ENCODE data around the gene ZNF627. TPM values are rescaled to one million over a fixed set of nuclear protein-coding genes. Genes with fewer than 3 reads are reported as not detected.

The ZNF627 gene
- 20.8 and 25.8 TPM in 2 replicates for total RNA-seq

DNA sequence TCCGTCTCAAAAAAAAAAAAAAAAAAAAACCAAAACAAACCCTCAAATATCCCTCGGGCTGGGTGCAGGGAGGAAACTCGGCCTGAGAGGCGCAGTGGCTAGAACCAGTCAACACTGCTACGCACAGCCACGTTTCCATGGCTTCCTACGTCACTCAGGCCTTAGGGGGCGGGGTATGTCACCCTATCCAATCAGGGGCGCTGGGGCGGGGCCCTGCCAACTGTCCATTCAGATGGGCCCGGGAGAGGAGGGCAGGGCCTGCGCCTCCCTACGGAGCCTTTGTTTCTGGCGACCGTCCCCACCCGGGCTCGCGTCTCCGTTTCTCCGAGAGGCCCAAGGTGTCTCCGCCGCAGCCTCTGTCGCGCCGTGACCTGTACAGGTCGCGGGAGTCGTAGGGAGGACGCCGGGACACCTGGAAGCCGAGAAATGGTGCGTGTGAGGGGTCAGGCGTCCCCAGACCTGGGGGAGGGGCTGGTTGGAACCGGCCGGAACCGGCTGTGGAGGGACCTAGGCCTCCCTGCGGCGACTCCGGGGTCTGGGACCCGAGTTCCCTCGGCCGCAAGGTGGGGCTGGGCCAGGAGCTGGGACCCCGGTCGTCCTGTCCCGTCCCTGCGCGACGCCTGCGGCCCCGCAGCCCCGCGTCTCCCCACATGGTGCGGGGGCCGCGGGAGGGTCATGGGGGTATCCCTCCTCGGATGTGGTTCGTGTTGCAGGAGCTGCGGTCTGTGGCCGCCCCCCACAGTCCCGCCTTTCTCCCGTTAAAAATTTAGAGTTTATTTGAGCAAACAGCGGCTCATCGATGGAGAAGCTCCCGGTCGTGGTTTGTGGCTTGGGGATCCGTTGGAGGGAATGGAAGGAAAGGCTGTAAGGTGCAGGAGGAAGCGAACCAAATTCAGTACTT lies at the start of gene ZNF627:
Gene ZNF627 (plus strand): TSS at position 282 of the 901 bp plus-strand sequence. CDS start 145 bp downstream, at position 427.

DNA sequence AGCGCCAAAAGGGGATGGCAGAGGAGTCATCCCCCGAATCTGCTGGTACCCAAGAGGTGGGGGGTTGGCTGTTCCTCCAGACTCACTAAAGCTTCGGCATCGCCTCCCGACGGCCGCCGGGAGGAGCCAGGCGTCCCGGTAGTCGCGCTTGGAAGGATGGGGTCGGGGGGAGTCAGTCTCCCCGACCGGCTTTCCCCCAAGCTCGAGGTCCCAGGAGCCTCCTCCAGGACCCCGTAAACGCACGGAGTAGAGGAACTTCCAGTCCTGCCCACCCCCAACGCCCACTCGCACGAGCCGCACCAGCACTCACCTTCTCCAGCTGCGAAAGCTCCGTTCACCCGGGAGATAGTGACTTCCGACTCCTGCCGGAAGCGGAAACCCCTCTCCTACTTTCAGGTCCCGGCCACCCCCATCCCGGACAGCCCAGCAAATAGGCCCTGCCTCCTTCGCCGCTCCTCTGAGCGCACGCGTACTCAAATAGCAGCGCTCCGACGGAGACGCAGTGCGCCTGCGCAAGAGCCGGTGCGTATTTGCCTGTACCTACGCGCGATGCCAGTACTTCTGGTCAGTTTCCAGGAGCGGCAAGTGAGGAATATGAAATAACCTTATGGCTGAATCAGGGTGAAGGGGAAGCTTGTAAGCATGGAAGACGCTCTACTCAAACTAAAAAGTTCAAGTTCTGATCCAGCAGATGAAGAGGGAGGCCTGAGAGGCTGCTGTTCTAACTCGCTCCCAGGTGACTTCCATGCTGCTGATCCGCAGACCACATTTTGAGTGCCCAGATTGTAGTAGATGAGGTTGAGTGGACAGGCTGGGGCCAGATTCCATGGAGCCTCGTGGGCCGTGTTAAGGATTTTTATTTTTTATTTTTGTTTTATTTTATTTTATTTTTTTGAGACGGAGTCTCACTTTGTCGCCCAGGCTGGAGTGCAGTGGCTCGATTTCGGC lies 38.1 kb upstream of the ZNF627 start, which contains the start of gene ELOF1:
Gene ELOF1 (minus strand): TSS at position 350 of the 948 bp plus-strand sequence. CDS start 4,883 bp downstream, outside the sequence.

DNA sequence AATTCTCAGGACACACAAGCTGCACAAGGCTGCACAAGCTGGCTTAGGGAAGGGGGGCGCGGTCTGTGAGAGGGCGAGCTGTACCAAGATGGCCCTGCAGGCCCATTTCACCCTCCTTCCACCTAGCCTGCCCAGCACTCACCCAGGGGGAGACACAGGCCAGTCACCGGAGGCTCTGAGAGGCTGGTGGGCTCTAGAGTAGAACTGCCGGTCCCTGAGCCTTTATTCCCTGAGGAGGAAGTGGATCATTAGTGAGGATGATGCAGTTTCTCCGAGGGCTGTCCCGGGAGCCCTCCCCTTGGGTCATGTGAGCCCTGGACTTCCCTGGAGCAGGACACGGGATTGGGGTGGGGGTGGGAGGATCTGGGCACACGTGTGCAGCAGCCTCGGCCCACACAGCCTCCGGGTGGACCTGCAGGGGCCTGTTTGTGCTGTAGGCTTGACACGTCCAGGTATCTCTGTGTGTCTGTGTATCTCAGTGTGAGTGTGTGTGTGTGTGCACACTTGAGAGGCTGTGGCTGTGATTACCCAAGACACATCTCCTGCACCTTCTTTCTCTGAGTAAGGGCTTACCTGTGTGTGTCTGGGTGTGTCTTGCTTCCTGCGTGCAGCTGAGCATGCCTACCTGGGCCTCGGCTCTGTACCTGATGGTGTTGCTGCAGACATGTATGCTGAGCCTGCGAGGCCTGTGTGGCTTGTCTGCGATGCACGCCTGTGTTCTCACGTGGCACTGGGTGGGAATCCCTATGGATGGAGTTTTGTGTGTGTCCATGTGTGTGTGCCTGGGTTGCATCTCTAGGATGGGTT lies 19.6 kb upstream of the ZNF627 start, which contains the start of gene ACP5:
Gene ACP5 (minus strand): TSS at position 195 of the 807 bp plus-strand sequence. CDS start 328 bp downstream, outside the sequence.

Other genes starting within 250 kb of the ZNF627 start
- gene PLPPR2, start 242.1 kb upstream of the ZNF627 start, total RNA-seq: 3.8 and 5.5 TPM in 2 replicates
- gene SWSAP1, start 222.8 kb upstream of the ZNF627 start, total RNA-seq: 0.57 and 0.68 TPM in 2 replicates
- gene EPOR, start 213.2 kb upstream of the ZNF627 start, total RNA-seq: 0.68 and 0.71 TPM in 2 replicates
- 0.21 TPM in 1 of 2 replicates, not detected in the other for gene RGL3, start 178.2 kb upstream of the ZNF627 start, total RNA-seq
- gene ODAD3, start 162.4 kb upstream of the ZNF627 start, total RNA-seq: 0.07 TPM in 1 of 2 replicates, not detected in the other
- 94.0 and 217 TPM in 2 replicates for gene PRKCSH, start 161.8 kb upstream of the ZNF627 start, total RNA-seq
- gene ELAVL3, start 116.4 kb upstream of the ZNF627 start, total RNA-seq: not detected in 2 replicates
- 4.3 and 4.8 TPM in 2 replicates for gene ZNF653, start 91.6 kb upstream of the ZNF627 start, total RNA-seq
- gene ECSIT, start 68.3 kb upstream of the ZNF627 start, total RNA-seq: 28.5 and 34.9 TPM in 2 replicates
- 2.3 TPM in 1 of 2 replicates, not detected in the other for gene CNN1, start 58.6 kb upstream of the ZNF627 start, total RNA-seq
- gene ELOF1, start 38.3 kb upstream of the ZNF627 start, total RNA-seq: 23.3 and 25.6 TPM in 2 replicates
- 8.9 and 52.9 TPM in 2 replicates for gene ACP5, start 19.8 kb upstream of the ZNF627 start, total RNA-seq
- 4.1 and 7.5 TPM in 2 replicates for gene ZNF823, start 141.5 kb downstream of the ZNF627 start, total RNA-seq
- 8.2 and 8.8 TPM in 2 replicates for gene ZNF441, start 169.5 kb downstream of the ZNF627 start, total RNA-seq
- 0.34 and 1.6 TPM in 2 replicates for gene ZNF491, start 201.0 kb downstream of the ZNF627 start, total RNA-seq
- gene ZNF440, start 216.8 kb downstream of the ZNF627 start, total RNA-seq: 8.5 and 14.2 TPM in 2 replicates